NCI-H1436 treated with DMSO at 0.1 percent for 48 hours (cell line): ENCODE data around the gene DSP.

Source experiments
- DNase-seq: peaks from one replicate; lab custom pipeline; 2025; lab: John Stamatoyannopoulos, UW

Gene DSP

DNA sequence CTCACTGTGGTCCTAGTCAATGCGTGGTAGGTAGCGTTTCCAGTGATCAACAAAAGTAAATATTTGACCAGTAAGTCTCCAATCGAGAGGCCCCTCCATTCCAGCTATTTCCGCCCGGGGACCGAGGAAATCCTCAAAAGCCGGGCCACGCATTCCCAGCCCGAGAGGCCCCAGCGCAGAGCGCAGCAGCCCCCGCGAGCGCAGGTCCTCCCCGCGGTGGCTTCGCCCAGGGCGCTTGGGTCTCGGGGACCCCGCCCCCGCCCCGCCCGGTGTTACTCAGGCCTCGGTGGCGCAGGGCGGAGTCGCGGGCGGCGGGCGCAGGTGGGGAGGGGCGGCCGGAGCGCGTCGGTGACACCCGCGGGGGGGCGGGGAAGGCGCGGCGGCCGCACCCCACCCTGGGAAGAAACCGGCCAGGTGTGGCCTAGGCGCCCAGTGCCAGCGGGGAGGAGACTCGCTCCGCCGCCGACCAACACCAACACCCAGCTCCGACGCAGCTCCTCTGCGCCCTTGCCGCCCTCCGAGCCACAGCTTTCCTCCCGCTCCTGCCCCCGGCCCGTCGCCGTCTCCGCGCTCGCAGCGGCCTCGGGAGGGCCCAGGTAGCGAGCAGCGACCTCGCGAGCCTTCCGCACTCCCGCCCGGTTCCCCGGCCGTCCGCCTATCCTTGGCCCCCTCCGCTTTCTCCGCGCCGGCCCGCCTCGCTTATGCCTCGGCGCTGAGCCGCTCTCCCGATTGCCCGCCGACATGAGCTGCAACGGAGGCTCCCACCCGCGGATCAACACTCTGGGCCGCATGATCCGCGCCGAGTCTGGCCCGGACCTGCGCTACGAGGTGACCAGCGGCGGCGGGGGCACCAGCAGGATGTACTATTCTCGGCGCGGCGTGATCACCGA is at the start of gene DSP:
TSS of gene DSP (plus strand) at position 497 of the 890 bp plus-strand sequence. CDS start at position 742, 245 bp downstream.
- no peak for DNase-seq

- DNase-seq = no peak
These were observed 47.6 kb upstream of the DSP start for GRCh38 chr6:7493866-7494265.

- no peak for DNase-seq
These were observed 46.8 kb upstream of the DSP start for GRCh38 chr6:7494638-7495037.

DNA sequence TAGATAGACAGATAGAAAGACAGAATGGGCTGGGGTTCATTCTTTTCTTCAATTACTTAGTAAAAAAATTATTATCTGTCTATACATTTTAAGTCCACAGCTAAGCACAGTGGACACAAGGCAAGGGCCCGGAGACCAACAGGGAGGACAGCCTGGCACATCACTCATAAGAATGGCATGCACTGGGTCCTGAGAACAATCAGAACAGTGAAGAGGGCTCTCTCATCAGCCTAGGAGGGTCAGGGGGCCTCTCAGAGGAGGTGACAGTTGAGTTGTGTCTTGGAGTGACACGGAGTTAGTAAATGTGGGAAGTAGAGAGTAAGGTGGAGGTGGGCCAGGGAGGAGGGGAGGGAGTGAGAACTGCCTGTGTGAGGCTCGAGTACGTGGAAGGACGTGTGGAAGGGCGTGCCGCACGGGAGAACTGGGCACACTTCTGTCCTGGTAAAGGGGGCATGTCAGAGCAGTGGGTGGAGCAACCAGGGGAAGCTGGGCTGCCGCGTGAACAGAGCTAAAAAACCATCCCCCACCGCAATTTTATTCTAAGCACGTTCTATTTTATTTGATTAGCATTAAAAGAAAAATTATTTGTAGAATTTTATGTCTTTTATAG is 45.1 kb upstream of the DSP start:
- DNase-seq = no peak

DNA sequence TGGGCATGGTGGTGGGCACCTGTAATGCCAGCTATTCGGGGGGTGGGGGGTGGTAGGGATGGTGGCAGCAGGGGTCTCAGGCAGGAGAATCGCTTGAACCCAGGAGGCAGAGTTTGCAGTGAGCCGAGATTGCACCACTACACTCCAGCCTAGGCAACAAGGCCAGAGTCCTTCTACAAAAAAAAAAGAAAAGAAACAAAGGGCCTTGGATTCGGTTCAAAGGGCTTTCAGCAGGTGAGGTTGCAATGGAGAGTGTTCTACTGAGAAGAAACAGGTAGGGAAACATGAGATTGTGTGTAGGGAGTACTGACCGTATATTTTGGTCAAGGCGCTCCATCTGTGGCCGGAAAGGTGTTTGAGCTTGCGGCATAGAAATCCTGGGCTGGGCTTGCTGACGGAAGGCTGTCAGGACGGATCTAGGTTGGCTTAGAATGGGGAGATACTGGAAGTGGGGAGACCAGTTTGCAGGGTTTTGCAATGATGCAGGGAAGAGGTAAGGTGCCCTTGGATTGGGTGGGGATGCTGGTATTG is 40.7 kb upstream of the DSP start:
- DNase-seq = no peak

DNA sequence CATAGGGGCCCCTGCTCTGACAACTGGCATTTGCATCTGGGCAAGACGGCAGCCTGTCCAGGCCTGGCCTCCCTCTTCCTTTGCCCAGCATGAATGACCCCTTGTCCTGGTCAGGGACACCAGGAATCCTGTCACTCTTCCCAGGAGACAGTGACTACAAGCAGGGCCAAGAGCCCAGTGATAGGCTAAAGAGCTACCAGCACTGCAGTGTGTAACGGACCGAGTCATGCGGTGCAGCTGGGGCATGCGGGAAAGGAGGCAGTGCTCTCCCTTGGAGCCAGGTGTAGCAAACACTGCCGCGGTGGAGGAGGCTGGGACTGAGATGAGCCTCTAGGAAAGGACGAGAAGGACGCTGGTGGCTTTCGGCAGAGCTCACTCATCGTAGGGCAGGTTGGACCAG is 38.7 kb upstream of the DSP start:
- DNase-seq = no peak

DNA sequence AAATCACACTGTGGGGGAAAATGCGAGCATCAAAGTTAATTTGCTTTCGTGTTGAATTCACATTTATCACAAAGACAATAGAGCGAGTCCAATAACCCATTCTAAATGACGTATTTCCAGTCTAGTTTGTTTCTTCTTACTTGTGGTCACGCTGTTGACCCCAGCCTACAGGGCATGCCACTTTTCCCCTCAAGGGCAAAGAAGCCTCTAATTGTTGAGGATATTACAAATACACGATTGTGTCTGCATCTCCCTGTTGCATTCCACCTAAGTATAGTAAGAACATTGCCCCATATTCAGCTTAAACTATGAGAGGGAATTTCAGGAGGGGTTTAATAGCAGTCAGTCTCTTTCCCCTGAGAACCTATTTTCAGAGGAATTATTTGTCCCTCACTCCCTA is 37.4 kb upstream of the DSP start:
- no peak for DNase-seq

GRCh38 chr6:7505189-7505699 is 36.2 kb upstream of the DSP start:
- DNase-seq = no peak

DNA sequence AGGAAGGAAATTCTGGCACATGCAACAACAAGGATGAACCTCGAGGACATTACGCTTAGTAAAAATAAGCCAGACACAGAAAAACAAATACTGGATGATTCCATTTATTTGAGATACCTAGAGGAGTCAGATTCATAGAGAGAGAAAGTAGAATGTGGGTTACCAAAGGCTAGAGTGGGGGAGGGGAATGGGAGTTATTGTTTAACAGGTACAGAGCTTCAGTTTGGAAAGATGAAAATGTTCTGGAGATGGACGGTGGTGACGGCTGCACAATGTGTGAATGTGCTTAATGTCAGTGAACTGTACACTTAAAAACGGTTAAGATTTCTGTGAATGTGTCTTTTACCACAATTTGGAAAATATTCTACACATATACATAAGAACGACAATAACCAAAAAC is 33.9 kb upstream of the DSP start:
- no peak for DNase-seq

DNA sequence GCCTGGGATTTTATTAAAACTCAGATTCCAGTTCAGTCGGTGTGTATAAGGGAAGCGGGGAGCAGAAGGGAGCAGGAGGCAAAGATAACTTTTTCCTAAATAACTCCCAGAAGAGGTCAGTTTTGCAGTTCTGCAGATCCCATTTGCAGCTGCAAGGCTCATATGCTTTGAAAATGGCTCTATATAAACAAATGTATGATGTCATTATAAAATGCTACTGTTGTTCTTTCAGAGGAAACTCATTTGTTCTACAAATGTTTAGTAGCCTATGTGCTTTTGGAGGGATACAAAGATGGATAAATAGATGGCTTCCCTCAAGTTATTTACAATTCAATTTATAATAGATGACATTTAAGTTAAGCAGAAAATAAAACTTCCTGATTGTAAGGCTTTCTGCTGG is 29.2 kb upstream of the DSP start:
- DNase-seq = no peak

GRCh38 chr6:7513529-7513928 is 27.9 kb upstream of the DSP start:
- DNase-seq = no peak

GRCh38 chr6:7515363-7515762 is 26.1 kb upstream of the DSP start:
- DNase-seq = no peak

- no peak for DNase-seq
These were observed 22.6 kb upstream of the DSP start for GRCh38 chr6:7518877-7519276.

DNA sequence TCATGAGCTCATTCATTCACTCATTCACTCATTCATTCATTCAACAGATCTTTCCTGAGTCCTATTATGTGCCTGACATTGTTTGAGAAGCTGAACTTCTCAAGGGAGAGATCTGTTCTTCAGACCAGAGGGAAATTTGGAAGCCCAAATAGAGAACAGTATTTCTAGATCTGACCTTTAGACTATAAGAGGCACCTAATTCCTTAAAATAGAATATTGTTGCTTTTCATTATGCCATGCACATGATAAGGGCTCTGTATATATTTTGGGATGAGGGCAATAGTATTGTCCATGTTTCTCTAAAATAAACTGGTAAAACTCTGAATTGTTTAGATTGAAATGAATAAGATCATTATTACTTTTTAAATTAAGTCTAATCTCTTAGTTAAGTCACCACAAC is 18.6 kb upstream of the DSP start:
- DNase-seq = no peak

DNA sequence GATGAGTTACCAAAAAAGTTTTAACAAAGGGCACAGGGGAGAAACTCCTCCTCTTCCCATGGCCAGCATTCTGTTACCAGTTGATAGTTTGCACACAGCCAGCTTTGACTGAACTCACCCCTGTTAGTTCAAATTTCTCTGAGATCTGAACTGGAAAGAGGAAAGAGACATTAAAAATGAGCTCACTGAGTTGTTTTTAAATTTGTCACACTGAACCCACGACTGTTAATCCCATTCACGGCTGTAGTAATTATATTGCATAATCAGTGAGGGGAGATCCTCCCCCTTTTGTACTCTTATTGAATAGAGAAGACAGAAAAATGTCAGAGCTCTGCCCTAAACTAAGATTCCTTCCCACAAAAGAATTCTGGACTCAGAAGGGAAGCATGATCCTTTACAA is 17.5 kb upstream of the DSP start:
- no peak for DNase-seq

GRCh38 chr6:7526755-7527154 is 14.7 kb upstream of the DSP start:
- no peak for DNase-seq

DNA sequence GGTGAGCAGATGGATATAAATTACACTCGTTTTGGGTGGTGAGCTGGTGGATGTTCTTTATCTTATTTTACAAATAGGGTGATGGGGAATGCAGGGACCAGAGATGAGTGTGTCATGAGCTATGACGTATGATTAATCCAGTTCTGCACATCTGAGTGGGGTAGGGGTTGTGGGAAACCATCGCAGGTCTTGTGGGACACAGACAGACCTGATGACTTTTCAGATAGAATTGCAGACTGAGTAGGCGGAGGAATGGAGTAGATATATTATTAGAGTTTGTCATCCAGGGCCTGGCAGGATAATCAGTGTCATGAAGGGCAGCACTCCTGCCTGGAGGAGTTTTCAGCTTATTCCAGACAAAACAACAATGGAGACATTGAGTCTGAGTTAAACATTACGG is 12.9 kb upstream of the DSP start:
- no peak for DNase-seq

DNA sequence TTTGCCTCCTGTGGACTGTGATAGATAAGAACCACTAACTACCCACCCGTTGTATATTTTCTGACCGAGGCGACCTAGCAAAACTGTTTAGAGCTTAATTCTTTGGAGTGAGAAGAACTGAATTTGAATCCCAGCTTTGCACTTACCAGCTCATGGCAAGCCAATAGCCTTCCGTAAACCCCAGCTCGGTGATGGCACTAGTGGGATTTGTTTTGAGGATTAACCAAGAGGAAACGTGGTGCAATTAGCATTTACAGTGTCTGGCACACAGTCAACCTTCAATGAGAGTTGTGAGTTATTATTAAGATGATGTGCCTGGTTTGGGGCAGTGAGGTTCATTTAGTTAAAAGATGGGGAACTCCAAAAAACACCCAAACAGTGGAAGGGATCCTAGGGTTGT is 12.3 kb upstream of the DSP start:
- DNase-seq = no peak

DNA sequence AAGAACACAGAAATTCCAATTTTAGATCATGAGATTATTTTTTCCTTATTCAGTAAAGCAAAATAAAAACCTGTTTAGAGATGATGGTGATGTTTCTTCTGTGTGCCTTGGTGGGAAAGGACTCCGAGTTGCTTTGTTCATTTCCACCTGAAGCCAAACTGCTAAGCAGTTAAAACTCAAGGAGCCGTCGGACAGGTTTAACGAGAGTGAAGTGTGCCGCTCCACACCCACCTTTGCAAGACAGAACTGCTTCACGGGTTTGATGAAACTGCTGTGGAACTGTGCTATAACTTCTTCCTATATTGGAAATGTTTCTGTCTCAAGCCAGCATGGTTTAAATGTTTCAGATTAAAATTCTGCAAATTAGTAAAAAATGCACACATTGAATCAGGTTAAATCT is 9.2 kb upstream of the DSP start:
- no peak for DNase-seq

DNA sequence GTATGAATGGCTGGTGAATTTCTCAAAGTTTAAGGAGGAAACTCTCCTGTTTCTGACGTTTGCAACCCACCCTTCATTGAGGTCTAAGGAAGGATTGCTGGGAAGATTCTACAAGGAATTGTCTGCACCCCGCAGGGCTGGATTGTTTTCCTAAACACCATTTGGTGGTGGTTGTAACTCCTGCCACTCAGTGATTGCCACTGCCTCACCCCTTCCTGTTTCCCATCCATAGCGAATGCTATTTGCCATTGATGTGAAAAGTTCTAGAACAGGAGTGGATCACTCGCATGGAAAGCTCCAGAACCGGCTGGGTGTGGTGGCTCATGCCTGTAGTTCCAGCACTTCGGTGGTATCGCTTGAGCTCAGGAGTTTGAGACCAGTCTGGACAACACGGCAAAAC is 8.7 kb upstream of the DSP start:
- no peak for DNase-seq

DNA sequence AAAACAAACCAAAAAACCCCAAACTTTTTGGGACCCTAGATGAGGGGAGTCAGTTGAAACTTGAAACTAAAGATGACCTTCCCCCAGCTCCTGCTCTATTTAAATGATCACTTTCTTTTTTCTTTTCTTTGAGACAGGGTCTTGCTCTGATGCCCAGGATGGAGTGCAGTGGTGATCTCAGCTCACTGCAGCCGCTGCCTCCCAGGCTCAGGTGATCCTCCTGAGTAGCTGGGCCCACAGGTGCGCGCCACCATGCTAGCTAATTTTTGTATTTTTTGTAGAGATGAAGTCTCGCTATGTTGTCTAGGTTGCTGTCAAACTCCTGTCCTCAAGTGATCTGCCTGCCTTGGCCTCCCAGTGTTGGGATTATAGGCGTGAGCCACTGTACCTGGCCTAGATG is 7.3 kb upstream of the DSP start:
- no peak for DNase-seq

DNA sequence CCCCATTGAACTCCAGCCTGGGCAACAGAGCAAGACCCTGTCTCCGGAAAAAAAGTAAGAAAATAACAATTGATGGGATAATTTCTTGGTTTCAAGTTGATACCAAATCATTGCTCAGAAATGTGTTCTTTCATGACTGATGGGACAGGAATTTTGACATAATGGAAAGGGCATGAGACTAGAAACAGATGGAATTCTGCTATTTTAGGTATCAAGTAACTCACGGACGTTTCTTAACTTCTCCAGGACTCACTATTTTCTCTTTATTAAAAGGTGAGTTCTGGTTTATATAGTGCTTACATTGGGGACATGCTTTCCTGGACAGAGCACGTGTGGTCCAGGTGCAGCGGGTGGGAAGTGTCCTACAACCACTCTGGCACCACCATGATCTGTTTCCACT is 6.0 kb upstream of the DSP start:
- DNase-seq = no peak

DNA sequence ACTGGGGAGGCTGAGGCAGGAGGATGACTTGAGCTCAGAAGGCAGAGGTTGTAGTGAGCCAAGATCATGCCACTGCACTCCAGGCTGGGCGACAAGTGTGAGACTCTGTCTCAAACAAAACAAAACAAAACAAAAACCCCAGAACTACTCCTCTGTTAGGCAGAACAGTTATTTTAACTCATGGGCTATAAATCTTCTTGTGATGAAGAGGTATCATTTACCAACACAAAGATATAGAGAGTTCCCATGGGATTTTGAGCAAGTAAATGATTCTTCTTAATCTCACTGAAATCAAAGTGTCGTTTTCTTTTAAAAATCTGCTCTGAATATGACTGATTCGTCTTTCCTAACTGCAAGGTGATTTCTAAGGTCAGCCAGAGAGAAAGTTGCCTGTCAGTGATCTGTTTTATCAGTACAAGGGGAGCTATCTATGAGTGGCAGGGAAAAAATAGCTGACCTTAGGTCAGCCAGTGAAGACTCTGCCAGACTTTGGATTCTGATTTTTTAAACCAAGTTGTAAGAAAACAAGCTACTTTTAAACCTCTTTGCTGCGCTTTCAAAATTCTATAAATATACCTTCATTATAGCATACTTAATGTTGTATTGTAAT is 3.8 kb upstream of the DSP start:
- no peak for DNase-seq
